ENCODE measurements around the gene RPRM. TPM values are rescaled to one million over a fixed set of nuclear protein-coding genes. Genes with fewer than 3 reads are reported as not detected.
"Not testable (repeated sequence)": the region's sequence is repeated elsewhere in the genome, so short reads cannot be mapped to it uniquely, and the experiment has no call there.

Gene RPRM
- polyA plus RNA-seq, 4 donors: 4.1 to 51.4 (median 5.6) TPM

GRCh38 chr2:153462338-153462859, 16.2 kb downstream of the RPRM start:
- DNase-seq (ENCODE audit: low read depth in 4 of 4, low spot score in 3 of 4): no peak

- no peak for DNase-seq (ENCODE audit: low read depth in 4 of 4, low spot score in 3 of 4)
Observed at GRCh38 chr2:153461453-153461852, 17.1 kb downstream of the RPRM start.

- DNase-seq (ENCODE audit: low read depth in 4 of 4, low spot score in 3 of 4): no peak
Observed at GRCh38 chr2:153455861-153456260, 22.7 kb downstream of the RPRM start.

GRCh38 chr2:153455403-153455802, 23.2 kb downstream of the RPRM start:
- no peak for DNase-seq (ENCODE audit: low read depth in 4 of 4, low spot score in 3 of 4)

GRCh38 chr2:153451611-153452010, 27.0 kb downstream of the RPRM start:
- DNase-seq (ENCODE audit: low read depth in 4 of 4, low spot score in 3 of 4): no peak

- DNase-seq (ENCODE audit: low read depth in 4 of 4, low spot score in 3 of 4): no peak
Observed at GRCh38 chr2:153443106-153443505, 35.5 kb downstream of the RPRM start.

- DNase-seq (ENCODE audit: low read depth in 4 of 4, low spot score in 3 of 4): not testable (repeated sequence)
Observed at GRCh38 chr2:153442616-153443015, 35.9 kb downstream of the RPRM start.

- DNase-seq (ENCODE audit: low read depth in 4 of 4, low spot score in 3 of 4): not testable (repeated sequence)
Observed at GRCh38 chr2:153440090-153440489, 38.5 kb downstream of the RPRM start.

GRCh38 chr2:153433403-153433802, 45.2 kb downstream of the RPRM start:
- no peak for DNase-seq (ENCODE audit: low read depth in 4 of 4, low spot score in 3 of 4)

GRCh38 chr2:153432381-153432780, 46.2 kb downstream of the RPRM start:
- no peak for DNase-seq (ENCODE audit: low read depth in 4 of 4, low spot score in 3 of 4)

- DNase-seq (ENCODE audit: low read depth in 4 of 4, low spot score in 3 of 4): no peak
Observed at GRCh38 chr2:153431114-153431513, 47.4 kb downstream of the RPRM start.
